ENCODE results near the gene DPH1.

Gene DPH1

DNA sequence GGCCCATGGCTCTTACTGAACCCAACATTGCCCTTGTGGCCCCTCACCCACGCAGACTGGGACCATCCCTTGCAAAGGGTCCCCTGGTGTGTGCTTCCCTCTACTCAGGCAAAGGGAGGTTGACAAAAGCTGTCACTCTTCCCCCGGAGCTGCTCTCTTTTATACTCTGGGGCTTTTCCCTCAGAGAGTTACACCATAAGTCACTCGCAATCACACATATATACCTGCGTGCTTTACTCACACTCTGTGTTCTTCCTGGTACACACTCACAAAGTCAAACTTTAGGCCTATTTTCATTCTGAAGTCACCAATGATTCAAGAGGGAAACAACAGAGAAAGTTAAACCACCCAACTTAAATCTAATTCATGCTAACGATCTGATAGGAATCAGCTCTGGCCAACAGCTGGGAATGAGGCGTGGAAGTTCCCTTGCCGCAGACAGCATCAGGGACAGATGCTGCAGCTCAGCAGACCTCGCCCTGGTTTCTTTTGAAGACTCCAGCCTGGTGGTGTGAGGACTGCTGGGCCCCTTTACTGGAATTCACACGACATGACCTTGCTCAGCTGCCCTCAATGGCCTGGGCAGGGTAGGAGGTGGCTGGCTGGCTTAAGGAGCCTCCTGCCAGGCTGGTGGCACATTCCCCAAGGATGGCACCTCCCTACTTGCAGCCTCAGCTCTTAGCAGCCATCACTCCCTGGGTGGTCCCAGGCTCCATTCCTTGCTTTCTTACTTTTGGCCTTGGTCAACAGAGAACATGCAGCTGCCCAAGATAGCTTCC, 52.2 kb downstream of the DPH1 start:
- ATAC-seq = no peak
- TF ChIP-seq TOX (CRISPR knock-in tag; IDR thresholded peaks at IDR 0.05; ENCODE audit: borderline replicate concordance) (no peak), ZC3H10 (CRISPR knock-in tag; IDR thresholded peaks at IDR 0.05) (no peak), OSR1 (CRISPR knock-in tag; IDR thresholded peaks at IDR 0.05) (no peak), TSHZ2 (CRISPR knock-in tag; IDR thresholded peaks at IDR 0.05) (peak; percentile 91), GLIS3 (CRISPR knock-in tag; IDR thresholded peaks at IDR 0.05) (0 out of 2 replicates have a peak, but pooled peaks have one; percentile 10), ISL1 (CRISPR knock-in tag; IDR thresholded peaks at IDR 0.05) (no peak), ZNF70 (CRISPR knock-in tag; IDR thresholded peaks at IDR 0.05) (peak; percentile 73), ESRRG (CRISPR knock-in tag; IDR thresholded peaks at IDR 0.05) (no peak), TCF4 (CRISPR knock-in tag; IDR thresholded peaks at IDR 0.05; ENCODE audit: borderline replicate concordance) (peak; percentile 87), ZNF8 (CRISPR knock-in tag; IDR thresholded peaks at IDR 0.05) (no peak), BACH2 (CRISPR knock-in tag; IDR thresholded peaks at IDR 0.05; ENCODE audit: borderline replicate concordance) (peak; percentile 66; the same call in 1 of the 2 replicates), PPARA (CRISPR knock-in tag; IDR thresholded peaks at IDR 0.05; ENCODE audit: borderline replicate concordance) (peak; percentile 82)

GRCh38 chr17:2083613-2084035, 53.7 kb downstream of the DPH1 start:
- no peak for ATAC-seq
- TF ChIP-seq ZC3H10 (CRISPR knock-in tag; IDR thresholded peaks at IDR 0.05) (no peak), ZNF70 (CRISPR knock-in tag; IDR thresholded peaks at IDR 0.05) (no peak), PPARA (CRISPR knock-in tag; IDR thresholded peaks at IDR 0.05; ENCODE audit: borderline replicate concordance) (0 out of 2 replicates have a peak, but pooled peaks have one; percentile 0)

- peak; percentile 52 for ATAC-seq
- TF ChIP-seq ZNF70 (CRISPR knock-in tag; IDR thresholded peaks at IDR 0.05) (peak; percentile 62), CSDC2 (CRISPR knock-in tag; IDR thresholded peaks at IDR 0.05) (no peak), TCF4 (CRISPR knock-in tag; IDR thresholded peaks at IDR 0.05; ENCODE audit: borderline replicate concordance) (peak; percentile 79), ISL1 (CRISPR knock-in tag; IDR thresholded peaks at IDR 0.05) (no peak), ESRRG (CRISPR knock-in tag; IDR thresholded peaks at IDR 0.05) (no peak), CSRNP3 (CRISPR knock-in tag; IDR thresholded peaks at IDR 0.05) (no peak), ARNTL (CRISPR knock-in tag; IDR thresholded peaks at IDR 0.05; ENCODE audit: borderline replicate concordance, low read depth) (no peak), ZFP3 (CRISPR knock-in tag; IDR thresholded peaks at IDR 0.05) (no peak; the same call in 1 of the 2 replicates), GLIS3 (CRISPR knock-in tag; IDR thresholded peaks at IDR 0.05) (no peak), ZFP30 (CRISPR knock-in tag; IDR thresholded peaks at IDR 0.05) (no peak), OSR1 (CRISPR knock-in tag; IDR thresholded peaks at IDR 0.05) (no peak), RARB (CRISPR knock-in tag; IDR thresholded peaks at IDR 0.05) (no peak), TOX (CRISPR knock-in tag; IDR thresholded peaks at IDR 0.05; ENCODE audit: borderline replicate concordance) (no peak), SNAI2 (CRISPR knock-in tag; IDR thresholded peaks at IDR 0.05) (no peak; the same call in 1 of the 2 replicates), BACH2 (CRISPR knock-in tag; IDR thresholded peaks at IDR 0.05; ENCODE audit: borderline replicate concordance) (no peak), ZC3H10 (CRISPR knock-in tag; IDR thresholded peaks at IDR 0.05) (no peak), POU6F1 (CRISPR knock-in tag; IDR thresholded peaks at IDR 0.05; ENCODE audit: borderline replicate concordance, low read depth) (no peak), ZNF8 (CRISPR knock-in tag; IDR thresholded peaks at IDR 0.05) (no peak), ZNF565 (CRISPR knock-in tag; conservative IDR thresholded peaks at IDR 0.05; ENCODE audit: low read depth) (peak; percentile 39; the same call in 1 of the 2 replicates), PPARA (CRISPR knock-in tag; IDR thresholded peaks at IDR 0.05; ENCODE audit: borderline replicate concordance) (0 out of 2 replicates have a peak, but pooled peaks have one; percentile 1)
- TF ChIP-seq, protein P1, sequence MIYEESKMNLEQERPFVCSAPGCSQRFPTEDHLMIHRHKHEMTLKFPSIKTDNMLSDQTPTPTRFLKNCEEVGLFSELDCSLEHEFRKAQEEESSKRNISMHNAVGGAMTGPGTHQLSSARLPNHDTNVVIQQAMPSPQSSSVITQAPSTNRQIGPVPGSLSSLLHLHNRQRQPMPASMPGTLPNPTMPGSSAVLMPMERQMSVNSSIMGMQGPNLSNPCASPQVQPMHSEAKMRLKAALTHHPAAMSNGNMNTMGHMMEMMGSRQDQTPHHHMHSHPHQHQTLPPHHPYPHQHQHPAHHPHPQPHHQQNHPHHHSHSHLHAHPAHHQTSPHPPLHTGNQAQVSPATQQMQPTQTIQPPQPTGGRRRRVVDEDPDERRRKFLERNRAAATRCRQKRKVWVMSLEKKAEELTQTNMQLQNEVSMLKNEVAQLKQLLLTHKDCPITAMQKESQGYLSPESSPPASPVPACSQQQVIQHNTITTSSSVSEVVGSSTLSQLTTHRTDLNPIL (CRISPR knock-in tag; IDR thresholded peaks at IDR 0.05; ENCODE audit: low read depth) = no peak
- TF ChIP-seq, protein P2, sequence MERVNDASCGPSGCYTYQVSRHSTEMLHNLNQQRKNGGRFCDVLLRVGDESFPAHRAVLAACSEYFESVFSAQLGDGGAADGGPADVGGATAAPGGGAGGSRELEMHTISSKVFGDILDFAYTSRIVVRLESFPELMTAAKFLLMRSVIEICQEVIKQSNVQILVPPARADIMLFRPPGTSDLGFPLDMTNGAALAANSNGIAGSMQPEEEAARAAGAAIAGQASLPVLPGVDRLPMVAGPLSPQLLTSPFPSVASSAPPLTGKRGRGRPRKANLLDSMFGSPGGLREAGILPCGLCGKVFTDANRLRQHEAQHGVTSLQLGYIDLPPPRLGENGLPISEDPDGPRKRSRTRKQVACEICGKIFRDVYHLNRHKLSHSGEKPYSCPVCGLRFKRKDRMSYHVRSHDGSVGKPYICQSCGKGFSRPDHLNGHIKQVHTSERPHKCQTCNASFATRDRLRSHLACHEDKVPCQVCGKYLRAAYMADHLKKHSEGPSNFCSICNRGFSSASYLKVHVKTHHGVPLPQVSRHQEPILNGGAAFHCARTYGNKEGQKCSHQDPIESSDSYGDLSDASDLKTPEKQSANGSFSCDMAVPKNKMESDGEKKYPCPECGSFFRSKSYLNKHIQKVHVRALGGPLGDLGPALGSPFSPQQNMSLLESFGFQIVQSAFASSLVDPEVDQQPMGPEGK (CRISPR knock-in tag; IDR thresholded peaks at IDR 0.05; ENCODE audit: borderline replicate concordance) = no peak
Observed at GRCh38 chr17:2084036-2084765, 54.2 kb downstream of the DPH1 start.
